Peyer's patch (tissue), 4 donors: ENCODE data around the gene SGSM2.

ENCODE experiments used
- POLR2A ChIP-seq, 2 donors: fragments of 450-650 bp; IDR thresholded peaks; one replicate each; pipeline ENCODE4 v1.5.1; 2017; ENCODE audit warnings: antibody characterized with exemption in 2 of 2, mild to moderate bottlenecking in 2 of 2, moderate library complexity in 2 of 2
- TF ChIP-seq, protein P1 (sequence below), 6 experiments: fragments of 450-650 bp in 4 of 6; fragments of 200-600 bp in 2 of 6; sonication (generic) in 1 of 6; IDR thresholded peaks; one replicate each; pipeline ENCODE4 v1.5.1; 2017 to 2019; ENCODE audit warnings: antibody characterized with exemption in 6 of 6, mild to moderate bottlenecking in 3 of 6, moderate library complexity in 1 of 6

GRCh38 chr17:2395258-2396181 lies 58.2 kb downstream of the SGSM2 start:
- TF ChIP-seq, protein P1, sequence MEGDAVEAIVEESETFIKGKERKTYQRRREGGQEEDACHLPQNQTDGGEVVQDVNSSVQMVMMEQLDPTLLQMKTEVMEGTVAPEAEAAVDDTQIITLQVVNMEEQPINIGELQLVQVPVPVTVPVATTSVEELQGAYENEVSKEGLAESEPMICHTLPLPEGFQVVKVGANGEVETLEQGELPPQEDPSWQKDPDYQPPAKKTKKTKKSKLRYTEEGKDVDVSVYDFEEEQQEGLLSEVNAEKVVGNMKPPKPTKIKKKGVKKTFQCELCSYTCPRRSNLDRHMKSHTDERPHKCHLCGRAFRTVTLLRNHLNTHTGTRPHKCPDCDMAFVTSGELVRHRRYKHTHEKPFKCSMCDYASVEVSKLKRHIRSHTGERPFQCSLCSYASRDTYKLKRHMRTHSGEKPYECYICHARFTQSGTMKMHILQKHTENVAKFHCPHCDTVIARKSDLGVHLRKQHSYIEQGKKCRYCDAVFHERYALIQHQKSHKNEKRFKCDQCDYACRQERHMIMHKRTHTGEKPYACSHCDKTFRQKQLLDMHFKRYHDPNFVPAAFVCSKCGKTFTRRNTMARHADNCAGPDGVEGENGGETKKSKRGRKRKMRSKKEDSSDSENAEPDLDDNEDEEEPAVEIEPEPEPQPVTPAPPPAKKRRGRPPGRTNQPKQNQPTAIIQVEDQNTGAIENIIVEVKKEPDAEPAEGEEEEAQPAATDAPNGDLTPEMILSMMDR (IDR thresholded peaks at IDR 0.05) = no peak
- TF ChIP-seq POLR2A (IDR thresholded peaks at IDR 0.05) = no peak
